Mucosa of gallbladder (tissue), 1 donor: ENCODE measurements around the gene CCIN. TPM values are rescaled to one million over a fixed set of nuclear protein-coding genes. Genes with fewer than 3 reads are reported as not detected.
A peak's percentile ranks its signal among the peaks of the same experiment; 100 is the strongest.
"Not testable (repeated sequence)": the region's sequence is repeated elsewhere in the genome, so short reads cannot be mapped to it uniquely, and the experiment has no call there.

ENCODE experiments used
- DNase-seq: peaks from one replicate; pipeline ENCODE4 v3.0.0-alpha.2; 2020; ENCODE audit warnings: low spot score
- total RNA-seq: library from RNA; stranded (reverse); gene quantifications from one replicate; pipeline ENCODE4 v1.2.1, GENCODE V29; 2021
- donor health status: DM: no; HTN: no; CAD: no.

Gene CCIN
- total RNA-seq, 1 donor from 2014 or later, result 0.12 TPM

- no peak for DNase-seq
Observed at GRCh38 chr9:36158122-36158521, 11.1 kb upstream of the CCIN start.

GRCh38 chr9:36158917-36159316 is 10.3 kb upstream of the CCIN start:
- DNase-seq, result no peak

GRCh38 chr9:36159509-36159908 is 9.7 kb upstream of the CCIN start:
- not testable (repeated sequence) for DNase-seq

- not testable (repeated sequence) for DNase-seq
Observed at GRCh38 chr9:36160126-36160525, 9.1 kb upstream of the CCIN start.

GRCh38 chr9:36161187-36161586 is 8.0 kb upstream of the CCIN start:
- no peak for DNase-seq

- DNase-seq, result no peak
Observed at GRCh38 chr9:36162211-36162738, 6.9 kb upstream of the CCIN start.

GRCh38 chr9:36163049-36163785 is 6.0 kb upstream of the CCIN start:
- DNase-seq, result no peak

- no peak for DNase-seq
Observed at GRCh38 chr9:36163786-36164170, 5.4 kb upstream of the CCIN start.

- no peak for DNase-seq
Observed at GRCh38 chr9:36164372-36164771, 4.8 kb upstream of the CCIN start.

- DNase-seq, result no peak
Observed at GRCh38 chr9:36164989-36165388, 4.2 kb upstream of the CCIN start.

- no peak for DNase-seq
Observed at GRCh38 chr9:36165826-36166167, 3.4 kb upstream of the CCIN start.

GRCh38 chr9:36166168-36166927 is 2.8 kb upstream of the CCIN start:
- peak; percentile 77 for DNase-seq

GRCh38 chr9:36169708-36170107 is 520 bp downstream of the CCIN start:
- no peak for DNase-seq

GRCh38 chr9:36170531-36170930 is 1.3 kb downstream of the CCIN start:
- no peak for DNase-seq

GRCh38 chr9:36173861-36174260 is 4.7 kb downstream of the CCIN start:
- DNase-seq, result no peak

- no peak for DNase-seq
Observed at GRCh38 chr9:36174271-36174670, 5.1 kb downstream of the CCIN start.

- no peak for DNase-seq
Observed at GRCh38 chr9:36174731-36175130, 5.5 kb downstream of the CCIN start.

- DNase-seq, result not testable (repeated sequence)
Observed at GRCh38 chr9:36175209-36175608, 6.0 kb downstream of the CCIN start.

GRCh38 chr9:36176496-36176895 is 7.3 kb downstream of the CCIN start:
- DNase-seq, result not testable (repeated sequence)

- DNase-seq, result no peak
Observed at GRCh38 chr9:36177571-36177970, 8.4 kb downstream of the CCIN start.

- not testable (repeated sequence) for DNase-seq
Observed at GRCh38 chr9:36180243-36180642, 11.1 kb downstream of the CCIN start.

- no peak for DNase-seq
Observed at GRCh38 chr9:36187414-36187813, 18.2 kb downstream of the CCIN start.

GRCh38 chr9:36188212-36188611 is 19.0 kb downstream of the CCIN start:
- DNase-seq, result no peak
